ENCODE results near the gene AMPH.
A peak's percentile ranks its signal among the peaks of the same experiment; 100 is the strongest.
"Not testable (repeated sequence)": the region's sequence is repeated elsewhere in the genome, so short reads cannot be mapped to it uniquely, and the experiment has no call there.

AMPH gene

DNA sequence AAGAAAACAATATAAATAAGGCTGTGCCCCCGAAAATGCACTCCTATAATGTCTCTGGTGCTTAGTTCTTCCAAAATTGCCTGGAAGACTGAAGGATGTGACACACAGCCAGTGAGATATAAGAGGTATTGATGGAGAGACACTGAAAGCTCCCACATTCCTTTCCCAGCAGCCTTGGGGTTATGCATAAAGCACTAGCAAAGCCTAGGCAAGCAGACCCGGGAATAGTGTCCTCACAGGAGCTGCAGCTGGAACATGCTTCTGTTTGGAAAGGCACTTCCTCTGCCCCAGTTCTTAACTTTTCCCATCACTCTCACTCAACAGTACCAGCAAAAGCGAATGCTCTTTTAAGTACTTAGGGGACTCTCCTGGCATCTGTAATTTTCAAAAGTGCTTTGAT, 178.0 kb downstream of the AMPH start:
- no peak for DNase-seq

DNA sequence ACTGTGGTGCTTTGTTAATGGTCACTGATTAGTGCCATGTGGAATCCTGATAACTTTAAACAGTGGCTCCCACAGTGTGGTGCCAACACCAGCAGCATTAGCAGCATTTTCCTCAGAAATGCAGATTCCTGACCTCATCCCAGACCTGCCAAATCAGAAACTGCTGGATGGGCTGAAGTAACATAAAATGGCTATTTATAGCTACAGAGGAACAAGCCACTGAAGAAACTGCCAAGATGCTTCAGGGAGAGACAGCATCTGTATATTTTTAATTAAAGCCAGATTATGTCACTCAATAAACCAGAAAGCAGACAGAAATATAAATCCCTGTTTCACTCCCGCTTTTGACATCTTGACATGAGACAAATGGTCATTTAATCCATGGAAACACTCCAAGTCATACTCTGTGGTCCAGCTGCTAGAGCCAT, 178.5 kb downstream of the AMPH start:
- DNase-seq = no peak

DNA sequence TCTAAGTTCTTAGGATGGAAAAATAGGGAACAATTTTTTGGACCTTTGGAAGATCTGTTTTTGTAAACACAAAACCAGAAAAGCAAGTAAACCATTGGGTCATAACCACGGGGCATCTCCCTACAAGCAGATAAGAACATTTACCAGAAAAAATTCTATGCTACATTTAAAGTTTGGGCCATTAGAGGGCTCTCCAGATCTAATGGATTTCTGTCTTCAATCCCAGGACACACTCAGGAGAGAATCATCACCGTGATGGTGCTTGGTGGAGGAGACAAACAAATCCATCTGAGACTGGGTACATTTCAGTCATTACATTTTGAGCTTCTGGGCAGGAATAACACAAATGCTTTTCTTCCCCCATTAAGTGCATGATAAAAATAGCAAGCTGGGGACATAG, 179.3 kb downstream of the AMPH start:
- peak; percentile 6 for DNase-seq

DNA sequence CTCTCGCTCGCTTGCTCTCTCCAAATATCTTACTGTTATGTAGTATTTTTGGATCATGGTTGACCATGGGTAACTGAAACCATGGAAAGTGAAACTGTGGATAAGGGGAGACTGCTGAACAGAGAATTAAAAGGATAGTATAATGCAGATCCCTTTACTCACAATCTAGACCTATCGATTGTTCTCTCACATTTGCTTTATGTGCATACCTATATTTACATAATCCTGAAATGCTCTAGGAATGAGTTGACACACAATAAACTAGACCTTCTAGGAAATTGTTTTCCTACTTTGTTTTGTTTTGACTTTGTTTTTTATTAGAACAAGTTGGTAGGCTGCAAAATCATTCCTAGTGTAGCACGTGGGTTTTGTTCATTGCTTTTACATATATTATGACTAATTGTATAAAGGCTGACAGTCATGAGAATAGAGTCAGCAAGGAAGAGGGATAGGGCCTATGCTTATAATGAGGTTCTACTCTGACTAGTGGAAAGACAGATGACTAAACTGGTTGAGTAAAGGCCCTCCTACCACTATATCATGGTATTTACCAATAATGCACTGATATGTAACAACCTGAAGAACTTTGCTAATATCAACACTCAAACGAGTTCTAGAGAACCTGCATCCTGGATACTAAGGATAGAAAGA, 182.5 kb downstream of the AMPH start:
- no peak for DNase-seq

DNA sequence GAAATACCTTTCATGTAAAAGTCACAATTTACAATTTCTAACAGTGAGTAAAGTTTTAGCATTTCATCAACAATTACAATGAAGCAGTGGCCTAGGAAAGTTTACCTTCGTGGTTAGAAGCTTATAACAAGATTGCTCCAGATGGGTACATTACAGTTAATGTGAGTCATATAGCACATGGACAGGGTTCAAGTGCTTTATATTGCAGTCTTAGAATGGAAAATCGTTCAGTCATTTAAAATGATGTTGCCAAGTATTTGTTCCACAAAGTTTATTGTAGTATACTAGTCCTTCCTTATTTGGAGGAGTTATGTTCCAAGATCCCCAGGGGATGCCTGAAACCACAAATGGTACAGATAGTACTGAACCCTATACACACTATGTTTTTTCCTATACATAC, 183.1 kb downstream of the AMPH start:
- DNase-seq = no peak

DNA sequence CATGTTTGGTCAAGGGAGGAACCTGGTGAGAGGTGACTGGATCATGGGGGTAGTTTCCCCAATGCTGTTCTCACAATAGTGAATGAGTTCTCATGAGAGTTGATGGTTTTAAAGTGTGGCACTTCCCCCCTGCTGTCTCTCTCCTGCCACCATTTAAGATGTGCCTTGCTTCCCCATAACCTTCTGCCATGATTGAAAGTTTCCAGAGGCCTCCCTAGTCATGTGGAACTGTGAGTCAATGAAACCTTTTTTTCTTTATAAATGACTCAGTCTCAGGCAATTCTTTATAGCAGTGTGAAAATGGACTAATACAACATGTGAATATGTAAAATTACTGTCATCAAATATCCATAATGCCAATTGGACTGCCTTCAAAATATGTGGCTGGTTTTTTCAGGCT, 192.2 kb downstream of the AMPH start:
- DNase-seq = no peak

DNA sequence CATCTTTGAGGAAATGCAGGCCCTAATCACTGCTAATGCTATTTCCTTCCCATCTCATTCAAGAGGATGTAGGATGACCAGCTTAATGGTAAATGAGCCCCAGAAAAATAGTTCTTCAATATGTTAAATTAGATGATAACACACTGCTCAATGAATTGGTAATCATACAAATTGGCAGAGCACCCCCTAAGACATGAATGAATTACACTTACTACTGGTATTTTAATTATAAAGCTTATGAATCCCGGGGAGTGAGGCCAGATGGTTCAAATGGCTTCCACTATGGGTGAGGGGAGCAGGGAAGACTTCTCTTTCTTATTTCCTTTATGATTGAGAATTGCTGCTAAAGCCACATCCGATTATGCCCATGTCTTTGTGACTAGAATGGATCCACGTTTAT, 198.5 kb downstream of the AMPH start:
- no peak for DNase-seq

DNA sequence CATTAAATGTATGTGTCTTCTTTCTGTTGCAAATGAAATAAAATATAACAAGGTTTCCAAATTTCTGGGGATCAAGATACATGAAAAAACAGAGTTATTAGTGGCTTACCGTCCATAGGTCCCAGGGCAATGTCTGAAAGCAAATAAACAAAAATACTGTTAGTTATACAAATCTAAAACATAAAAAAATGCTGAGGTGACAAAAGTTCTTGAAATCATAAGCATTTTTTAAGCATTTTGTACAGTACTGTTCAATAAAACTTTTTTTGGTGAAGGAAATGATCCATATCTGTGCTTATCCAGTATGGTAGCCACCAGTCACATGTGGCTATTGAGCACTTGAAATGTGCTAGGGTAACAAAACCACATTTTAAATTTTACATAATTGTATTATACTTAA, 199.1 kb downstream of the AMPH start:
- no peak for DNase-seq

DNA sequence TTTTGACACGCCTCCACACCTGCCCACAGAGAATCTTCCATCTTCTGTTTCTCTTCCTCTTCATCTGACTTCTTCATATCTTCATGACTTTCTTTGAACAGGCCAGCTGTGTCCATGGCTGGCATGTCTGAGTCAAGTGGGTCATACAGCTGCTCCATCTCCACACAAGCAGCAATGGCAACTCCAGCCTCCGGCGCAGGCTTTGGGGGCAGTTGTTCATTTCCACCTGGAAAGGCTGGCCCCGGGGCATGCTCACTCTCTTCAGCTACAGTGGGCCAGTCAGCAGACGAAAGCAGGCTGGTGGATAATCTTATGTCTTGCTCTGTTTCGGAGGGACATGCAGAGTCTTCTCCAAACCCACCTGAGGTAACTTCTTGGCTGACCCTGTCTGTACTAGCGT, 202.1 kb downstream of the AMPH start:
- no peak for DNase-seq

DNA sequence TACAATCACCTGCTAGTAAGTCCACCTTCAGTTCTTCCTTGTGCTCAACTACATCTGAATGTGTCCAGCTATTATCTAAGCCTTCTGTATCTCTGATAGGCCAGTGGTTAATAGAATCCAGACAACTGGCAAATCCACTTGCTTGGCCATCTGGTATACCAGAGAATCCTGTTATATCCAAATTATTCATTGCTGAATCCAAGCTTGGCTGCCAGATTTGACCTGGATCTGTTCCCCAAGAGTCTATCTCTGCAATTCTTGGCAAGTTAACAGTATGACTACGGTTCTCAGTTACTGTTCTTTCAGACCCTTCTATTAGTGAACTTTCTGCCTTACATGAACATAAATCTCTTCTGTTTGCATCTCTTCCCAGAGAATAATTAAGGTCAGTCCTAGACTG, 203.1 kb downstream of the AMPH start:
- no peak for DNase-seq

DNA sequence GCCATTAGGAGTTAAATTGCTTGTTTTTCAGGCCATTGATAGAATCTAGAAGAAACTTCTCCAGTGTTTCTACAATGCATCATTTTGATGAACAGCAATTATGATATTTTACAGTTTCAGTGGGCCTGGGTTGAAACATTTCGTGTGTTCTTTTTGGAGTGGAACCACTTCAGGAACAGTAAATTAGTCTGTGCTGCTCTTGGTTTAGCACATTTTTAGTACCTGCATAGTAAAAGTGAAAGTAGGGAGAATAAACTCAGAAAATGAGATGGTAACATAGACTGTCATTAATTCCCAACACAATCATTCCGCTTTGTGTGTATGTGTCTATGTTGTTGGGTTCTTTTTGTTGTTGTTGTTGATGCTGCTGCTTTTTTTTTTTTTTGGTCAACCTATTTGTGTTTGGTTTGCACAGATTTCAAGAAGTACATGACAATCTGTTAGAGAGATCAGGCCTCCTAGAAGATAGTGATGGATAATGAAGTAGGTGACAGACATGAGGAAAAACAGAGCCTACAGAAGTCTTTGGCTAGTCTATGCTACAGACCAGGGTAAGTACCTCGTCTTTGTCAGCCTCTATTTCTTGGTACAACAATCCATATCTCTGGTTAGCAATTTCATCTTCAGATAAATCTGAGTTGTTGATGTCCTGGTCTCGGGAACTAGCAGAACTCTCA, 203.8 kb downstream of the AMPH start:
- DNase-seq = no peak

DNA sequence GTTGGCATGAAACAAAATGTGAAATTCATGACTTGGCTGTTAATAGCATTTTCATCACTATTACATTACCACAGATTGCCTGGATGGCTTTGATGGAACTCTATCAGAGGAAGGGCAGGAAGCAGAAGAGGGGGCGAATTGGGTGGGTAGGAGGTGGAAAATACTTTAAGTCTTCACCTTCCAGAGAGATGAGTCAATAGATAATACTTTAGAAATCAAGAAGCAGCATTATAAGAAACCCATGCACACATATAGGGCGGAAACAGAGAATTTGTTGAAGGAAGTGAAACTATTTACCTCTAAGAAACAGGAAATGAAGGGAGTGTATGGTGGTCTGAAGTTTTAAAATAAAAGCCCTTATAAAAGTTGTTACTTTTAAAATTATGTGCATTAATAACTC, 205.7 kb downstream of the AMPH start:
- no peak for DNase-seq

DNA sequence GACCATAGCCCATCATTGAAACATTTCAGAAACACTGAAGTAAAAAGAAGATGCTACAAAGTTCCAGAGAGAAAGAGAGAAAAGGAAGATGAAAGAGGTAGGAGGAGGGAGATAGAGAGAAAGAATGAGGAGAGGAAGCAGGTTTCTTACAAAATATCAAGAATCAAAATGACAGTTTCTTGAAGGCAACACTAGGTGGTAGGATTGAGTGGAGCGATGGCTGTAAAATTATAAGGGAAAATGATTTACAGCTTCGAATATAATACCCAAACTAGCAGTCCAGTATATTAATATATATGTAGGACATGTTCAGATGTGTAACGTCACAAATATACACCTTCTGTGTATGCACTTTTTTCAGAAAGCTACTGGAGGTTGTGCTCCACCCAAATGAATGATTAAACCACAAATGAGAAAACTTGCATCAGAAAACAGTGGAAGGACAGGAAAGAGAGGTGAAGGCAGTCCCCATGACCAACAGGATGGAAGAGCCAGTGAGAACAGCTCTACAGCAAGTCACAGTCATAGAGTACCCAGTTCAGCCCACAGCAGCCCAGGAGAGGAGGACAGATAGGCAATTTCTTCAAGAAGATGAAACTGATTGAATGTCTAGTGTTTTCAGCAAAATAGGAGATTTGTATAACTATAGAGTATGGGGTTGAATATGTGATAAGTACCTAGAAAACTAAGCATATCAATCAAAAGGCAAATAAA, 206.3 kb downstream of the AMPH start:
- no peak for DNase-seq

DNA sequence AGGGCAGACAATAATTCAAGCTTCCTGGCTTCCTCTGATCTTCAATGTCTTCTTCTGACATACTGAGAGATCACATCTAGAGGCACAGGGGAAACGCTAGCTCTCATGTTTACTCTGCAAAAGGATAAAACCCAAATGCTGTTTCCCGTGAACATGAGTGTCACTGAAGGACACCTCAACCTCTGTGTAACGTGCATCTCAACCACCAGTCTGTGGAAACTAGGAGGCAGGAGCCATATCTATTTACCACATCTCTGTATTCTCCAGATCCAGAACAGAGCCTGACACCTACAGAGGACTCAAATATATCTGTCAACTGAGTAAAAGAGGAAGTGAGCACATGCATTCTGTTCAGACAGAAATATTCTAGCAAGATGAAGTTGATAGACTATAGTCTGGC, 217.4 kb downstream of the AMPH start:
- no peak for DNase-seq

DNA sequence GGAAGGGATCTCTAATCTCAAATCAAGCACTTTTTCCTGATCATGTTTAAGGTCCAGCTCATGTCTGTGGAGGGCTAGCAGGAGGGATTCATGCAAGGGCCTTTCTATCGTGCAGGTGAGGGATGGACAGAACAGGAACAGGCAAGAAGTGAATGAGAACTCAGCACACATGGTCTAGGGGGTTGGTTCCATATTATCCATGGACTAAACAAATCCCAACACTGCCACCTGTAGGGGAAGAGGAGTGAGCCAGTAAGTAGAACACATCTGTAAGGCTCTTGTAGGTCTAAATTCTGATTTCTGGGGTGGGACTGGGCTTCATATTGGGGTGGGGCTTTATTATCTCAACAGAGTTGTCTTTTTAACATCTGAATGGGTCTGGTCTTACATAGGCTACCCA, 219.8 kb downstream of the AMPH start:
- DNase-seq = no peak

DNA sequence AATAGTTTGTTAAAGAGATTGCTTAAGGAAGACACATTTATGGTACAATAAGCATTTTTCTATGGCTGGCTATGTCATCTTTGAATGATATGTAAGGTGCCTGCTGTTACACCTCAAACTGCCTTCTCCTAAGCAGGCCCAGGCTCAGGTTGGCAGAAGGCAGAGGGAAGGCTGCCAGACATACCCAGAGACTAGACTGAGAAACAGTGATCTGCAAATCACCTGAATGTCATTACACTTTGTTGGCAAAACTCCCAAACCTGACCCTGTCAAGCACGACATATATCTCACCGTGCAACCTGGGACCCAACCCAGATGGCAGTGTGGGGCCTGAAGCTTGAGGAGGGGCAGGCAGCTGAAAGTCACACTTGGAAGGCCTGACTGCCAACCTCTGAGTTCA, 221.1 kb downstream of the AMPH start:
- peak; percentile 18 for DNase-seq

DNA sequence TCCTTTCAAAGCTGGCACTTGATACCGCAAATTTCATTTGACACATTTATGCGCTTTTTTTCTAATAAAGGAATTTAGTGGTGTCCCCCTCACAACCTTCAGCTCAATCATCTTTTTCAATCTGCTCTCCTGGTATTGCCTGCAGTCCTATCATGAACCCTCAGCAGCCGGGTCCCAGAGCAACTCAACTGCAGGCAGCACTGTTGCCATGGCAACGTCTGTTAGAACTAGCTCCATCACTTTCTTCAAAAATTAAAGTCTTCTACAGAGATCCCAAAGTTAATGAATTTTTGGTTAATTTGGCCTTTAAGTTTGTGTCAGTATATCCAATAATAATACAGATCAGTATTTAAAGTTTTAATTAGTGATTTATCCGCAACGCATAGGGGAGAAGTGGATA, 221.6 kb downstream of the AMPH start:
- no peak for DNase-seq

DNA sequence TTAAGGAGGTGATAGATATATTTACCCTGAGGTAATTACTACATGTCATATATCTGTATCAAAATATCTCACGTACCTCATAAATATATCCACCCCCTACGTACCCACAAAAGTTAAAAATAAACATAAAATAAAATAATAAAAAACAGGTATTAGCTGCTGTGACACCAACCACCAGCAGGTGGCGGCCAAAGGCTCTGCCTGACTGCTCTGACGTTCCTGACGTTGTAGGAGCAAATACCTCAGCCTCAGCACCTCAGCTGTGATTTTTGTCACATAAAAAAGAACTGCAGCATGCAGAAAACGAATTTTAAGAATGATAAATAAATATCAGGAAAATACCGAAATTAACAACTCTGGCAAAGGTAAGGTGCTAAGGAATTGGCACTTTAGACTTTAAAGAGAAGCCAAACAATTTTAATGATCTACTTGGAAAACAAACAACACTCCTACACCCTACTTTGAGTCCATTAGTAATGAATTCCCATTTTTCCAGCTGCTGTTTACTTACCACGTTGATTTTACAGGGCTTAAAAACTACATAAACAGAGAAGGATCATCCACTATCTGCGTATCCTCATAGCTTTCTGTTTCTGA, 232.3 kb downstream of the AMPH start:
- peak; percentile 15 for DNase-seq

DNA sequence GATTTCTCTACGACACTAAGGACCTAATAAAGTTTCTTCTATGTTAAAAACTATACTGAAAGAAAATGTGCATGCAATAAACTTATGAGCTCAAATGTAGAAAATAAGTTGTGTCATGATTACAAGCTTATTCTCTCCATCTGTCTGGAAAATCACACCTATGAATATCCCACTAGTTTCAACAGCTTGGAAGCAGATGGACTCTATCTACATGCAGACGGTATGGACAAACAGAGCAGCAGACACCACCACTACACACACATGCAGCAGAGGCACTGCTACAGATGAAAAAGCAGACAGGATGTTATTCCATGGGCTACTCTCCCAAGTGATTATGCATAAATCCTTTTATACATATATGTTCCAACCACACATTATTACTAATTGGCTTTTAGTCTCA, 234.3 kb downstream of the AMPH start:
- no peak for DNase-seq

DNA sequence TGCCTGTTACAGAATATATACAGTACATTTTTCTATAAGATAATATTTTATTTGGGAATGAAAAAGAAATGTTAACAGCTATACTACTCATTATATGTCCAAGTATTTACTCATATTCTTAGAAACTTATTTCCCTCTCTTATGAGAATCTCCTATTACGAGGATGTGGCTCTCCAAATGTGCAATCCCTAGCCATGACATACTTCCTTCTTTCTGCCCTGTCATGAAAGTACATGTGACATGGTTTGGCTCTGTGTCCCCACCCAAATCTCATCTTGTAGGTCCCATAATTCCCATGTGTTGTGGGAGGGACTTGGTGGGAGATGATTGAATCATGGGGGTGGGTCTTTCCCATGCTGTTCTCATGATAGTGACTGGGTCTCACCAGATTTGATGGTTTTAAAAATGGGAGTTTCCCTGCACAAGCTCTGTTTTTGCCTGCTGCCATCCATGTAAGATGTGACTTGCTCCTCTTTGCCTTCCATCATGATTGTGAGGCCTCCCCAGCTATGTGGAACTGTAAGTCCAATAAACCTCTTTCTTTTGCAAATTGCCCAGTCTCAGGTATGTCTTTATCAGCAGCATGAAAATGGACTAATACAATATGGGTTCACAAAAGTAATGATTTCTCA, 235.1 kb downstream of the AMPH start:
- not testable (repeated sequence) for DNase-seq

DNA sequence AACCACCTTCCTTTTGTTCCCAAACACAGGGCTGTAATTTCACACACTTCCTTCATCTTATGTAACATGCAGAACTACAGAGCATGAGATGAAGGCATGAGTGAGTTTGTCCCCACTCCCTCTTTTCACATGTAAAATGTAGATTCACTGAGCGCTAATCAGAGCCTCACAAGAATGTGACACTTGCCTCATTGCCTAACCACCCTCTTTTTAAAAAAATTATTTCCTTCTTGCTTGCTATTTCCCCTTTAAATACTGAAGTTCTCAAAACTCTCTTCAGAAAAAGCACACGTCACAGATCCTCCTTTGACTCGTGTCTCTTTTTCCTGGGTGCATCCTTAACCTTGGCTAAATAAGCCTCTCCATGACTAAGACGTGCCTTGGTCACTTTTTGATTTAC, 236.5 kb downstream of the AMPH start:
- no peak for DNase-seq

DNA sequence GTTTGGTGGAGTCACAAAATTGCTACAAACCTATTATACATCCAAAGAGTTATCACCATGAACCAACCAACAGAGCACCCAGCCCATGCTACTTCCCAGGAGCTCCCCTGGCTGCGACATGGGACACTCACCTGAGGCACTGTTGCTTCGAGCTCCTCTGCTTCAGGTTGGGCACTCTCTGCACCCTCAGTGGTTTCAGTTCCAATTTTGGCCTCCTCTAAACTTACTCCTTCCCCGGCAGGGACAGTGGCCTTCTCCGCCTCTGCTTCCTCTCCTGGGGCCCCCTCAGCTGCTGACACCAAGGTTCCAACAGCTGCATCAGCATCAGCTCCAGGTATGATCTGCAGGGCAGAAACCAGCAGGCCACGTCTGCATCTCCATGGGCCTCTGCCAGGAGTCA, 237.3 kb downstream of the AMPH start:
- no peak for DNase-seq

DNA sequence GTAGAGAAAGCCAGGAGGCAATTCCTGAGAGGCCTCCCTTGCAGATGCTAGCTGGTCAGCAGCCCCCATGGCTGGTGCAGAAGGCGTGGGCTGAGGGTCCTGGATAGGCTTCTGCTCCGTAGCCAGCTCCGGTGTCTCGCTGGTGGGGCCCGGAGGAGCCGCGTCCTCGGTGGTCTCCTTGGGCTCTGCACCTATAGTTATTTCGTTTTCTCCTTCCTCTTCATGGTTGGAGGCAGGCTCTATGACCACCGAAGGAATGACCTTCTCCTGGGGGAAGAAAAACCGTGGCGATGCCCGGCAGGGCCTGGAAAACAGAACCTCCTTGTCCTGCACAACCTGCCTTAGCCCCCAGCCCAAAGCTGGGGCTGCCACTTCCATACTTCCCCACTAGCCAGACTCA, 239.4 kb downstream of the AMPH start:
- DNase-seq = no peak

DNA sequence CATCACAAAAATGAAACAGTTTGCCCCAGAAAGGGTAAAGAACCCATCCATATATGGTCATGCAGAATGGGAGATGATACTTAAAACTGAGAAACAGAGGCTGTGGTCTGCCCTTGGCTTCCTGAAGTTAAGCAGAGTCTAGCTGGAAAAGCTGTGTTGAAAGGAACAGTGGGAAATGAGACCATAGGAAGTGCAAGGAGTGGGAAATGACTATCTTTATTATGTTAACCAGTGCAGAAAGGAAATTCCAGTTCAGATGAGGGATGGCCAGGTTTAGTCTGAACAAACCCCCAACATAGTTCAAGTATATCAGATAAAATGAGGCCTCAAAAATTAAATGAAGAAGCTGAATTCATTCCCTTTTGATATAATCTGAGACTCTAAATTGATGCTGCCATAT, 245.5 kb downstream of the AMPH start:
- DNase-seq = no peak
